ENCODE results near the gene FOXN3.

FOXN3 gene

GRCh38 chr14:89215531-89215930 is 201.5 kb downstream of the FOXN3 start:
- WGBS (ENCODE audit: insufficient coverage, insufficient read length) = no CpG with 5 or more reads among the region's 7 CpGs
- no peak for DNase-seq (ENCODE audit: low read depth, low spot score)

GRCh38 chr14:89215114-89215513 is 201.9 kb downstream of the FOXN3 start:
- no peak for DNase-seq (ENCODE audit: low read depth, low spot score)
- Histone ChIP-seq H3K9me3 (ENCODE audit: control insufficient read depth, insufficient read depth, low read length) (no peaks in the 10 kb centered on the region), H3K4me1 (ENCODE audit: control insufficient read depth, insufficient read depth, low read length) (no peaks in the 10 kb centered on the region), H3K27ac (ENCODE audit: low read length) (no peak overlapping the region), H3K36me3 (ENCODE audit: control insufficient read depth, insufficient read depth, low read length) (no peaks in the 10 kb centered on the region), H3K4me3 (ENCODE audit: low read length) (no peak overlapping the region), H3K27me3 (ENCODE audit: control insufficient read depth, insufficient read depth, low read length) (no peaks in the 10 kb centered on the region)

More at GRCh38 chr14:89215531-89215930, 201.5 kb downstream of the FOXN3 start:
- Histone ChIP-seq H3K36me3 (ENCODE audit: control insufficient read depth, insufficient read depth, low read length) (no peaks in the 10 kb centered on the region), H3K4me1 (ENCODE audit: control insufficient read depth, insufficient read depth, low read length) (no peaks in the 10 kb centered on the region), H3K27me3 (ENCODE audit: control insufficient read depth, insufficient read depth, low read length) (no peaks in the 10 kb centered on the region), H3K9me3 (ENCODE audit: control insufficient read depth, insufficient read depth, low read length) (no peaks in the 10 kb centered on the region), H3K27ac (ENCODE audit: low read length) (no peak overlapping the region), H3K4me3 (ENCODE audit: low read length) (no peak overlapping the region)

- no CpG with 5 or more reads among the region's 14 CpGs for WGBS (ENCODE audit: insufficient coverage, insufficient read length)
- Histone ChIP-seq H3K36me3 (ENCODE audit: control insufficient read depth, insufficient read depth, low read length) (no peaks in the 10 kb centered on the region), H3K27me3 (ENCODE audit: control insufficient read depth, insufficient read depth, low read length) (no peaks in the 10 kb centered on the region), H3K4me3 (ENCODE audit: low read length) (no peak overlapping the region), H3K27ac (ENCODE audit: low read length) (no peak overlapping the region), H3K9me3 (ENCODE audit: control insufficient read depth, insufficient read depth, low read length) (no peaks in the 10 kb centered on the region), H3K4me1 (ENCODE audit: control insufficient read depth, insufficient read depth, low read length) (no peaks in the 10 kb centered on the region; the same call in 1 of the 2 replicates)
- DNase-seq (ENCODE audit: low read depth, low spot score) = no peak
Observed at GRCh38 chr14:89214221-89214965, 202.6 kb downstream of the FOXN3 start.

GRCh38 chr14:89212386-89213235 is 204.4 kb downstream of the FOXN3 start:
- Histone ChIP-seq H3K4me3 (ENCODE audit: low read length) (no peak overlapping the region), H3K27me3 (ENCODE audit: control insufficient read depth, insufficient read depth, low read length) (no peaks in the 10 kb centered on the region), H3K9me3 (ENCODE audit: control insufficient read depth, insufficient read depth, low read length) (no peaks in the 10 kb centered on the region), H3K27ac (ENCODE audit: low read length) (no peak overlapping the region), H3K4me1 (ENCODE audit: control insufficient read depth, insufficient read depth, low read length) (no peaks in the 10 kb centered on the region; the same call in 1 of the 2 replicates), H3K36me3 (ENCODE audit: control insufficient read depth, insufficient read depth, low read length) (no peaks in the 10 kb centered on the region)
- no peak for DNase-seq (ENCODE audit: low read depth, low spot score)
- WGBS (ENCODE audit: insufficient coverage, insufficient read length) = no CpG with 5 or more reads among the region's 6 CpGs

- no CpG with 5 or more reads among the region's 3 CpGs for WGBS (ENCODE audit: insufficient coverage, insufficient read length)
- no peak overlapping the region for H3K4me3 ChIP-seq (ENCODE audit: low read length)
Observed at GRCh38 chr14:89209558-89209957, 207.5 kb downstream of the FOXN3 start.

GRCh38 chr14:89207925-89208328 is 209.1 kb downstream of the FOXN3 start:
- H3K4me3 ChIP-seq (ENCODE audit: low read length) = no peak overlapping the region
- no peak overlapping the region for H3K27ac ChIP-seq (ENCODE audit: low read length)
- no CpG with 5 or more reads among the region's 7 CpGs for WGBS (ENCODE audit: insufficient coverage, insufficient read length)
- no peaks in the 10 kb centered on the region for H3K27me3 ChIP-seq (ENCODE audit: control insufficient read depth, insufficient read depth, low read length)
- no peak for DNase-seq (ENCODE audit: low read depth, low spot score)
- no peaks in the 10 kb centered on the region for H3K9me3 ChIP-seq (ENCODE audit: control insufficient read depth, insufficient read depth, low read length)
- peaks cover 6% of the 10 kb centered on the region for H3K4me1 ChIP-seq (ENCODE audit: control insufficient read depth, insufficient read depth, low read length)
- H3K36me3 ChIP-seq (ENCODE audit: control insufficient read depth, insufficient read depth, low read length) = no peaks in the 10 kb centered on the region

More at GRCh38 chr14:89209558-89209957, 207.5 kb downstream of the FOXN3 start:
- no peaks in the 10 kb centered on the region; the same call in 1 of the 2 replicates for H3K4me1 ChIP-seq (ENCODE audit: control insufficient read depth, insufficient read depth, low read length)
- no peaks in the 10 kb centered on the region for H3K36me3 ChIP-seq (ENCODE audit: control insufficient read depth, insufficient read depth, low read length)
- H3K9me3 ChIP-seq (ENCODE audit: control insufficient read depth, insufficient read depth, low read length) = no peaks in the 10 kb centered on the region
- no peak overlapping the region for H3K27ac ChIP-seq (ENCODE audit: low read length)
- no peak for DNase-seq (ENCODE audit: low read depth, low spot score)
- no peaks in the 10 kb centered on the region for H3K27me3 ChIP-seq (ENCODE audit: control insufficient read depth, insufficient read depth, low read length)

GRCh38 chr14:89206389-89207031 is 210.5 kb downstream of the FOXN3 start:
- WGBS (ENCODE audit: insufficient coverage, insufficient read length) = no CpG with 5 or more reads among the region's 17 CpGs
- H3K27ac ChIP-seq (ENCODE audit: low read length) = no peak overlapping the region
- no peak overlapping the region for H3K4me3 ChIP-seq (ENCODE audit: low read length)
- no peaks in the 10 kb centered on the region for H3K36me3 ChIP-seq (ENCODE audit: control insufficient read depth, insufficient read depth, low read length)
- no peaks in the 10 kb centered on the region for H3K27me3 ChIP-seq (ENCODE audit: control insufficient read depth, insufficient read depth, low read length)
- H3K9me3 ChIP-seq (ENCODE audit: control insufficient read depth, insufficient read depth, low read length) = no peaks in the 10 kb centered on the region
- H3K4me1 ChIP-seq (ENCODE audit: control insufficient read depth, insufficient read depth, low read length) = peaks cover 9% of the 10 kb centered on the region
- DNase-seq (ENCODE audit: low read depth, low spot score) = no peak

GRCh38 chr14:89205137-89205740 is 211.8 kb downstream of the FOXN3 start:
- H3K27me3 ChIP-seq (ENCODE audit: control insufficient read depth, insufficient read depth, low read length) = no peaks in the 10 kb centered on the region
- DNase-seq (ENCODE audit: low read depth, low spot score) = no peak
- H3K27ac ChIP-seq (ENCODE audit: low read length) = no peak overlapping the region
- H3K36me3 ChIP-seq (ENCODE audit: control insufficient read depth, insufficient read depth, low read length) = no peaks in the 10 kb centered on the region
- no peaks in the 10 kb centered on the region for H3K9me3 ChIP-seq (ENCODE audit: control insufficient read depth, insufficient read depth, low read length)
- H3K4me1 ChIP-seq (ENCODE audit: control insufficient read depth, insufficient read depth, low read length) = peaks cover 9% of the 10 kb centered on the region
- WGBS (ENCODE audit: insufficient coverage, insufficient read length) = no CpG with 5 or more reads among the region's 18 CpGs
- H3K4me3 ChIP-seq (ENCODE audit: low read length) = no peak overlapping the region

GRCh38 chr14:89202413-89203190 is 214.4 kb downstream of the FOXN3 start:
- Histone ChIP-seq H3K9me3 (ENCODE audit: control insufficient read depth, insufficient read depth, low read length) (no peaks in the 10 kb centered on the region), H3K4me3 (ENCODE audit: low read length) (no peak overlapping the region), H3K27me3 (ENCODE audit: control insufficient read depth, insufficient read depth, low read length) (no peaks in the 10 kb centered on the region), H3K4me1 (ENCODE audit: control insufficient read depth, insufficient read depth, low read length) (peaks cover 9% of the 10 kb centered on the region), H3K36me3 (ENCODE audit: control insufficient read depth, insufficient read depth, low read length) (no peaks in the 10 kb centered on the region), H3K27ac (ENCODE audit: low read length) (no peak overlapping the region)
- DNase-seq (ENCODE audit: low read depth, low spot score) = no peak
- WGBS (ENCODE audit: insufficient coverage, insufficient read length) = no CpG with 5 or more reads among the region's 10 CpGs
